Activated CD4-positive, alpha-beta T cell treated with anti-CD3 and anti-CD28 coated beads for 1 hour (primary cell): ENCODE data around the gene ELAPOR2.
"Not testable (repeated sequence)": the region's sequence is repeated elsewhere in the genome, so short reads cannot be mapped to it uniquely, and the experiment has no call there.

Experiments used
- DNase-seq: peaks from one replicate; pipeline ENCODE4 v3.0.0-alpha.2; 2020

Gene ELAPOR2

DNA sequence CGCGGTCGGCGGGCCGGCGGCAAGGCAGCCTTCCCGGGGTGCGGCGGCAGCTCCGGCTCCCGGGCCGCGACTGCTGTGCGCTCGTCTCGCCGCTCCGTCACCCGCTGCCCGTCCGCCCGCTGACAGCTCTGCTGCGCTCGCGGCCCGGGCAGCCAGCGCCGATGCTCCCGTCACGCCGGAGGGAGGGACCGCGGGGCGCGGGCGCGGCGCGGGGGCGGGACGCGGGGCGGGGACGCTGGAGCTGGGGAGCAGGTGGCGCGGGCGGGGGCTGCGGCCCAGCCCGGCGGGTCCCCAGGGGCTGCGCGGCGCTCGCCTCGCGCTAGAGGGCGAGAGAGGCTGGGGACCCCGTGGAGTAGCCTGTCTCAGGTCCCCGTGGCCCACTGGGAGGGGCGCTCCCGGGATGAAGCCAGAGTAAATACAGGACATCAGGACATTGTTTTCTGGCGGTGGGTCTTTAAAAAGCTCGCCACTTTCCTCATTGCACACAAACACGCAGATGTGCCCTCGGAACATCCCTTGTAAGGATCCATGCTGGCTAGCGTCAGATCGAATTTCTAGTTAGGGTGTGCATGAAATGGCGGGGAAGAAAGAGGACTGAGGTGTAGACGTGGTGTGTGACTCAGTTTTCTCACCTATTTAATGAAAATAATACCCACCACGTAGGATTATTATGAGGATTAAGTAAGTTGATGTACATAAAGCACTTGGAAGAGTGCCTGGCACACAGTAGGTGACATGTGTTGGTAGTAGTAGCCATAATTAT, at the start of gene ELAPOR2:
TSS of gene ELAPOR2 (minus strand) at position 130 of the 763 bp plus-strand sequence. CDS start 141 bp downstream, outside the sequence.
- peak; percentile 70 for DNase-seq

- no peak for DNase-seq
Measured at GRCh38 chr7:87107949-87108776, 48.7 kb upstream of the ELAPOR2 start.

- DNase-seq, result no peak
Measured at GRCh38 chr7:87106974-87107612, 47.6 kb upstream of the ELAPOR2 start.

DNA sequence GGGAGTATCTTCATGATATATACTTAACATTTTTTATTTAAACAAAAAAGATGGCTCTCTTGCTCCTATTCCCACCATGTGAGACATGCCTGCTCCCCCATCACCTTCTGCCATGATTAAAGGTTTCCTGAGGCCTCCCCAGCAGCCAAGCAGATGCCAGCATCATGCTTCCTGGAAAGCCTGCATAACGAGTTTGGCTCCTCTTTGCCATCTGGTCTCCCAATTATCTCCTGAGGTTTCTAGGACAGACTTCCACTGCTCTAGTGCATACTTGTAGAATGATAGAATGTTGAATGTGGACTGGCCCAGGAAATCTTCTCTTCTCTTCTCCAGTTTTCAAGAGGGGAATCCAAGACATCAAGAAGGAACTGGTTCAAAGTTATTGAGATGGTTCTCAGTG, 45.9 kb upstream of the ELAPOR2 start:
- DNase-seq, result no peak

DNA sequence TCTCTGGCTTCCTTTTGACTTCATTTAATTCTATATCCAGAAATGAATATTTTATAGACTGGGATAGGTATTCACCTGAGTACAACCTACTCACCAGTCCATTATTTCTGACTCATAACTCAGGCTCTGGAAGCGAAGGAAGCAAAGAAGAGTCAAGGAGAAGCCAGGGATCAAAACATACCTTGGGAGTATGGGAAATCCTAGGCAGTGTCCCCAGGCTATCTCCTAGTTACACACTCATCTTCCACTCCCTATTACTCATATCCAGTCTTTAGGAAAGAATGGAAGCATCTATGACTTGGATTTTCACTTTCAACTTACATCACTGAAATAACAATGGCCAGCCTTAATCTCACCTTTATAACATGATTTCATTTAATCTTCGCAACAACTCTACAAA, 40.9 kb upstream of the ELAPOR2 start:
- no peak for DNase-seq

DNA sequence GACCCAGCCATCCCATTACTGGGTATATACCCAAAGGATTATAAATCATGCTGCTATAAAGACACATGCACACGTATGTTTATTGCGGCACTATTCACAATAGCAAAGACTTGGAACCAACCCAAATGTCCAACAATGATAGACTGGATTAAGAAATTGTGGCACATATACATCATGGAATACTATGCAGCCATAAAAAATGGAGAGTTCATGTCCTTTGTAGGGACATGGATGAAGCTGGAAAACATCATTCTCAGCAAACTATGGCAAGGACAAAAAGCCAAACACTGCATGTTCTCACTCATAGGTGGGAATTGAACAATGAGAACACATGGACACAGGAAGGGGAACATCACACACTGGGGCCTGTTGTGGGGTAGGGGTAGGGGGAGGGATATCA, 37.9 kb upstream of the ELAPOR2 start:
- not testable (repeated sequence) for DNase-seq

GRCh38 chr7:87094322-87094721, 34.9 kb upstream of the ELAPOR2 start:
- DNase-seq, result no peak

DNA sequence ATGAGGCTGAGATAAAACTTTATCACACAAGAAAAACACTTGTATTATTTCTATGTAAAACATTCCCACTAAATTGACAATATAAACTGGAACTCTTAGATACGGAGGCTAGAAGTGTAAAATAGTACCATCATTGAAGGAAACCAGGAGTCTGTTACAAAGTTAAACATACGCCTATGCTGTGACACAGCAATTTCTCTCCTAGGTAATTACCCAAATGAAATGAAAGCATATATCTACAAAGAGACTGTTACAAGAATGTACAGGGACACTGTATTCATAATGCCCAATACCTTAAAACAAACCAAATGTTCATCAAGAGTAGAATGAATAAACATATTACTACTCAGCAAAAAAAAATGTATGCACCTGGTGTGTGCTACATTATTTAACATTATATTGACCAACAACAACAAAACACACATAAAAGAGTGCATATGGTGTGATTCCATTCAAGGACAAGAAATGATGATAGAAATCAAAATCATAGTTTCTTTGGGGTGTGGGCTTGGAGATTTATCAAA, 33.2 kb upstream of the ELAPOR2 start:
- DNase-seq, result no peak

DNA sequence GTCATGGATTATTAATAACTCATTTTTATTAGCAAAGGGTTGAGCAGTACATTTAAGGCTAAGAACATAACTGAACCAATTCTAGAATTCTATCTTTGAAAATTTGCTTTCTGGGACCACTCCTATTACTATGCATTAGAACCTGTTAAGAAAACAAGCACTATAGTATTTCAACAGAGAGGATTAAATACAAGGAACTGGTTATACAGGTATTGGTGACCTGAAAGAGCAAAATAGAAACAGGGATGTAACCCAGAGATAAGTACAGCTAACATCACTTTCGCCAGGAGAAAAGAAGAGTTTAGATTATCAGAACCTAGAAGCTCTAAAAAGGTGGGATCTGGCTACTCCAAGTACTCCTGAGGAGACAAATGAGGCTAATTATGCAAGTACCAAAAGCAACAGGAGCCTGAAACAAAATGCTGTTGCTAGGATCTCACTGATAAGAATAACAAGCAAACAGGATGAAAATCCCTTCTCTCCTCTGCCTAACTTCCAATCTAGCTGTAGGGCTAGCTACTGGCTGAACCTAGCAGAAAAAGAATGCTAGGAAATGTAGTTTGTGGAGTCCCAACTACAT, 32.1 kb upstream of the ELAPOR2 start:
- no peak for DNase-seq

GRCh38 chr7:87083865-87084519, 24.5 kb upstream of the ELAPOR2 start:
- no peak for DNase-seq

GRCh38 chr7:87082675-87083074, 23.2 kb upstream of the ELAPOR2 start:
- no peak for DNase-seq

DNA sequence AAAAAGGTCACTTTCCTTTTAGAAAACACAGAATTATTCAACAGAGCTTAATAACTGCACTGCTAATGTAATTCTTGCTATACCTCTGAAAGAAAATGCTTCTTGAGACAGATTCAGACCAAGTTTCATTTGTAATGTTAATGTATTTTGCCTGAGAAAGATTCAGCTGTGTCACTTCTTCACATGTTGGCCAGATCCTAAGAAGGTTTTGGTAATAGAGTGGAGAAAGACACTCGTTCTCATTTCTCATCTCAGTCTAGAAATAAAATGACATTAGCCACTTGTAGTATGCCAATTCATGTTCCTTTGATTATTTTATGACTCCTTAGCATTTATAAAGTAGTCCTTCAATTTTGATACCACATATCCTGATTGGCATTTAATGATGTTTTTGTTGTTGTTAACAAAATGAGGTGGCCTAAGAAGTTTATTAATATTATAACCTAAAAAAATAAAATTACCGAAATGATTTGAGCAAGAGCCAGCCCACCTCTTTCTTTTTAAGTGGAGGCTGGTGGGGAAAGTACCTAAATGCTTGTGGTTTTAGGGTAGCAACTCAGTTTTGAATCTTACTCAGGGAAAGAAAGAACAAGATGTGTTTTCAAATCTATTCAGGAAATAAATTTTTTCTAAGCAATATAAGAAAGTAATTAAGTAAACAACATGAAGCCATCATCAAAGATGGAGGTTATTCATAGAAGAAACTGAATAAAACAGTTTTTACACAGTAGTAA, 16.4 kb upstream of the ELAPOR2 start:
- DNase-seq, result no peak

DNA sequence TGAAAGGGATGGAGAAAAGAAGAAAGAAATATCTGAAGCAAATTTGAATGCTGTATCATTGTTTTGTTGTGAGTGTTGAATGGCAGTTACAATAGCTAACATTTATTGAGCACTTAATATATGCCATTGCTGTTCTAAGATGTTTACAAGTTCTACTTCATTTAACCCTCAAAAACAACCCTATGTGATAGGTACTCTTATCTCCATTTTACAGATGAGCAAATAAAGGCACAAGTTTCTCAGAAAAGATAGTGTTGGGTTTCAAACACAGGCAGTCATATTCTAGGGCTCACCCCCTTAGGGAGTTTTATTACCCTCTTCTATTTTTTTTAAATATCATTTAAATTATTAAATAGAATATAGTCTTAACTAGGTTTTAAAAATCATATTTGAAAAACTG, 8.3 kb upstream of the ELAPOR2 start:
- no peak for DNase-seq

GRCh38 chr7:87060288-87060537, 759 bp upstream of the ELAPOR2 start:
- no peak for DNase-seq

DNA sequence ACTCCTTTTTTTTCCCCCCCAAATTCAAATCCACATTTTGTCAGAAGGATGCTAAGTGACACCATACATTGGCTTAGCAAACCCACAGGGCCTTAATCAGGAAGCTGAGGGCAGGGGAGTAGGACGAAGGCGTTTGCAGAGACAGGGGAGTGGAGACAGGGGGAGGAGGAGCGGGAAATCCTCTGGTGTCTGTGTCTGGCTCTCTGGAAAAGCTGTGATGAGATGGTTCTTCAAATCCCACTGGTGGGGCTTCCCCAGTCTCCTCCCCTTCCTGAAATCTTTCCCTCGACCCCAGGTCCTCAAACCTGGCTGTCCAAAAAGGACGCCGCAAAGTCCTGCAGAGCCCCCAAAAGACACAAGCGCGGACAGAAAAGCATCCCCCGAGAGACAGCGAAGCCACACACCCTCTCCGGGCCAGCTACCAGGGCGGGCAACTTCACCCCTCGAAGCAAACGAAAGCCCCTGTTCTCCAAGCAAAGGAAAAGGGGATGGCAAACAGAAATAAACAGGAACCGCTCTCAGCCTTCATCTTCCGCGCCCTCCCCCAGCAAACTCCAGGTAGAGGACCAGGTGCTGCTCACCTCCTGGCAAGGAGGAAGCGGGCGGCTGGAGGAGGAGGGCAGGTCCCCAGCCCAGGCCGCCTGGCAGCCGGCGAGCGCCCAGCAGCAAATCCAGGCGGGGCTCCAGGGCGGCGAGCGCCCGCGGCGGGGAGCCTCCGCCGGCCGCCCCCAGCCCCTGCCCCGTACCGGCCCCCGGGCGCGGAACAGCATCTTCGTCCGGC, 520 bp downstream of the ELAPOR2 start:
- no peak for DNase-seq

DNA sequence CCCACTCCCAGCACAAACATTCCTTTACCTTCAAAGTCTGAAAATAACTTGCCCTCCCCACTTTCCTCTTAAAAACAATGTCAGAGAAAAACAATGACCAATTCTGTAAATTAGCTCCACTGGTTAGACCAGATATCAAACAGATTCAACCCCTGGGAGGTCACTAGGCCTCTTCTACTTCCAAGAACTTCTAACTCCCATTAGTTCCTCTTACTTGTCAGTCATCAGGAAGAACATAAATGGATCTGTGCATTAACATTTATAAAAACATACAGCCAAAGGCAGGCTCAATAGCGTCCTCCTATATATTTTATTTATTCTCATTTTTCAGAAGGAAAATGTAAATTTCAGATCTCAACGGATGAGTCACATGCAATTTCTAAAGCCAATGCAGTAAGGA, 2.2 kb downstream of the ELAPOR2 start:
- DNase-seq, result no peak

DNA sequence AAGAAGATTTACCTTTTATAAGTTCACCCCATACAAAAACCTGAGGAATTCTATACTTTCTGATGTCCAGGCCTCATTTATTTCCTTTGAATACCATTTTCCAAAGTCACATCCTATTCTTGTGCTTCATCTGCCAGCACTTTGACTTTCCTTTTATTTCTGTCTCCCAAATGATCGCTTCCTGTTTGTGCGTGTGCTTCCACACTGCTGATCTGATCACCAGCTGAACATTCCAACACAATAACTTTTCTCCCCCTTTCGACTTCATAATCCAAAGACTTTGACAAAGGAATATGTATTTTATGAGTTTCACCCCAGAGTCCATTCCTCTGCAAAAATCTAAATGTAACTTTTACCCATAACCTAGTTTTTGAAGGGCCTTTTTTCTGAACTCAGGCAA, 3.1 kb downstream of the ELAPOR2 start:
- DNase-seq, result no peak

DNA sequence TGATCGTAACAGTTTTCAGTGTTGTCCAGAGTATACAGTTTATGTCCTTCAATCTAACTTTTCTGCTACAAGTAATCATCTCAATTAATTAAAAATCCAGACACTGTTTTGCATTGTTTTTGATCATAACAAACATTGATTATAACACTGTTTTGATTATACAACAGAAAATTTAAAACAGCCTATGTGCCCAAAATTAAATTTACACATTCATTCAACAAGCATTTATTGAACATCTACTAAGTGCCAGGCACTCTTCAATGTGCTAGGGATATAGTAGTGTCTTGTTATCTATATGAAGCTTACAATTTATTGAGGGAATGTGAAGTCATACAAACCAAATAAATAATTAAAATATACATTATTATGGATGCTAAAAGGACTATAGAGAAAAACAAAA, 10.6 kb downstream of the ELAPOR2 start:
- DNase-seq, result no peak

- no peak for DNase-seq
Measured at GRCh38 chr7:87046456-87046855, 13.0 kb downstream of the ELAPOR2 start.

GRCh38 chr7:87044713-87045112, 14.7 kb downstream of the ELAPOR2 start:
- not testable (repeated sequence) for DNase-seq

DNA sequence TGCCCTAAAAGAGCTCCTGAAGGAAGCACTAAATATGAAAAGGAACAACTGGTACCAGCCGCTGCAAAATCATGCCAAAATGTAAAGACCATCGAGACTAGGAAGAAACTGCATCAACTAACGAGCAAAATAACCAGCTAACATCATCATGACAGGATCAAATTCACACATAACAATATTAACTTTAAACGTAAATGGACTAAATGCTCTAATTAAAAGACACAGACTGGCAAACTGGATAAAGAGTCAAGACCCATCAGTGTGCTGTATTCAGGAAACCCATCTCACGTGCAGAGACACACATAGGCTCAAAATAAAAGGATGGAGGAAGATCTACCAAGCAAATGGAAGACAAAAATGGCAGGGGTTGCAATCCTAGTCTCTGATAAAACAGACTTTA, 17.9 kb downstream of the ELAPOR2 start:
- not testable (repeated sequence) for DNase-seq
